Thoracic aorta (tissue), 2 donors: ENCODE results near the gene UNC13B. TPM values are rescaled to one million over a fixed set of nuclear protein-coding genes. Genes with fewer than 3 reads are reported as not detected.
"Not testable (repeated sequence)": the region's sequence is repeated elsewhere in the genome, so short reads cannot be mapped to it uniquely, and the experiment has no call there.

Experiments used
- ATAC-seq: fragments of 150-250 bp; one replicate; pipeline ENCODE4 v1.8.0; 2017; ENCODE audit warnings: low read depth; ENCODE audit not compliant: insufficient number of reproducible peaks, low FRiP score
- DNase-seq: peaks from one replicate; pipeline ENCODE4 v3.0.0-alpha.2; 2020; ENCODE audit warnings: low spot score
- H3K27ac ChIP-seq, 2 donors: fragments of 200-600 bp; sonication (generic); 1 replicate in 1 of 2; 2 replicates in 1 of 2; pipeline ENCODE4 v1.5.1; 2016; ENCODE audit warnings: mild to moderate bottlenecking in 2 of 2, moderate library complexity in 2 of 2
- H3K27me3 ChIP-seq: fragments of 200-600 bp; sonication (generic); replicated peaks from 2 replicates; pipeline ENCODE4 v1.6.0; 2016; ENCODE audit warnings: mild to moderate bottlenecking; ENCODE audit not compliant: insufficient read depth
- H3K36me3 ChIP-seq: fragments of 200-600 bp; sonication (generic); one replicate; pipeline ENCODE4 v1.5.1; 2016
- H3K4me1 ChIP-seq, 2 donors: fragments of 200-600 bp; sonication (generic); 1 replicate in 1 of 2; 2 replicates in 1 of 2; pipeline versions ENCODE4 v1.5.1 to v1.6.0; 2016; ENCODE audit warnings: low read depth in 2 of 2, mild to moderate bottlenecking in 1 of 2; ENCODE audit not compliant: control insufficient read depth in 1 of 2
- H3K4me3 ChIP-seq: fragments of 200-600 bp; sonication (generic); 2 replicates; pipeline ENCODE4 v1.5.1; 2016; ENCODE audit warnings: mild to moderate bottlenecking
- H3K9me3 ChIP-seq: fragments of 200-600 bp; sonication (generic); 2 replicates; pipeline ENCODE4 v1.5.1; 2016
- total RNA-seq, 2 donors: library from RNA; depleted of rRNA; stranded (reverse); fragments of >200 nt; gene quantifications; one replicate each; pipeline versions ENCODE4 v1.1.0 to v1.2.3, GENCODE V29; 2016
- TF ChIP-seq, protein P1 (sequence below): fragments of 200-600 bp; sonication (generic); IDR thresholded peaks from one replicate; pipeline ENCODE4 v1.5.1; 2019; ENCODE audit warnings: antibody characterized with exemption

UNC13B gene
- total RNA-seq, 2 donors from 2014 or later = 38.1 to 47.4 TPM

DNA sequence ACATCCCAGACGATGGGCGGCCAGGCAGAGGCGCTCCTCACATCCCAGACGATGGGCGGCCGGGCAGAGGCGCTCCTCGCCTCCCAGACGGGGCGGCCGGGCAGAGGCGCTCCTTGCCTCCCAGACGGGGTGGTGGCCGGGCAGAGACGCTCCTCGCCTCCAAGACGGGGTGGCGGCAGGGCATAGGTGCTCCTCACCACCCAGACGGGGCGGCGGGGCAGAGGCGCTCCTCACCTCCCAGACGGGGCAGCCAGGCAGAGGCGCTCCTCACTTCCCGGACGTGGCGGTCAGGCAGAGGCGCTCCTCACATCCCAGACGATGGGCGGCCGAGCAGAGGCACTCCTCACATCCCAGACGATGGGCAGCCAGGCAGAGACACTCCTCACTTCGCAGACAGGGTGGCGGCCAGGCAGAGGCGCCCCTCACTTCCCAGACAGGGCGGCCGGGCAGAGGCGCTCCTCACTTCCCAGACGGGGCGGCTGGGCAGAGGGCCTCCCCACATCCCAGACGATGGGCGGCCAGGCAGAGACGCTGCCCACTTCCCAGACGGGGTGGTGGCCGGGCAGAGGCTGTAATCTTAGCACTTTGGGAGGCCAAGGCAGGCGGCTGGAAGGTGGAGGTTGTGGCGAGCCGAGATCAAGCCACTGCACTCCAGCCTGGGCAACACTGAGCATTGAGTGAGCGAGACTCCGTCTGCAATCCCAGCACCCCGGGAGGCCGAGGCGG is 22.1 kb downstream of the UNC13B start:
- not testable (repeated sequence) for H3K4me1 ChIP-seq, H3K27me3 ChIP-seq, ATAC-seq, H3K4me3 ChIP-seq, H3K27ac ChIP-seq, DNase-seq, H3K36me3 ChIP-seq, H3K9me3 ChIP-seq

GRCh38 chr9:35186524-35186923 is 24.7 kb downstream of the UNC13B start:
- Histone ChIP-seq H3K36me3 (no peaks in the 10 kb centered on the region), H3K27ac (no peak overlapping the region), H3K4me1 (no peaks in the 10 kb centered on the region), H3K27me3 (no peaks in the 10 kb centered on the region), H3K9me3 (no peaks in the 10 kb centered on the region), H3K4me3 (no peak overlapping the region)
- TF ChIP-seq, protein P1, sequence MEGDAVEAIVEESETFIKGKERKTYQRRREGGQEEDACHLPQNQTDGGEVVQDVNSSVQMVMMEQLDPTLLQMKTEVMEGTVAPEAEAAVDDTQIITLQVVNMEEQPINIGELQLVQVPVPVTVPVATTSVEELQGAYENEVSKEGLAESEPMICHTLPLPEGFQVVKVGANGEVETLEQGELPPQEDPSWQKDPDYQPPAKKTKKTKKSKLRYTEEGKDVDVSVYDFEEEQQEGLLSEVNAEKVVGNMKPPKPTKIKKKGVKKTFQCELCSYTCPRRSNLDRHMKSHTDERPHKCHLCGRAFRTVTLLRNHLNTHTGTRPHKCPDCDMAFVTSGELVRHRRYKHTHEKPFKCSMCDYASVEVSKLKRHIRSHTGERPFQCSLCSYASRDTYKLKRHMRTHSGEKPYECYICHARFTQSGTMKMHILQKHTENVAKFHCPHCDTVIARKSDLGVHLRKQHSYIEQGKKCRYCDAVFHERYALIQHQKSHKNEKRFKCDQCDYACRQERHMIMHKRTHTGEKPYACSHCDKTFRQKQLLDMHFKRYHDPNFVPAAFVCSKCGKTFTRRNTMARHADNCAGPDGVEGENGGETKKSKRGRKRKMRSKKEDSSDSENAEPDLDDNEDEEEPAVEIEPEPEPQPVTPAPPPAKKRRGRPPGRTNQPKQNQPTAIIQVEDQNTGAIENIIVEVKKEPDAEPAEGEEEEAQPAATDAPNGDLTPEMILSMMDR = no peak
- no peak for DNase-seq
- ATAC-seq = no peak

DNA sequence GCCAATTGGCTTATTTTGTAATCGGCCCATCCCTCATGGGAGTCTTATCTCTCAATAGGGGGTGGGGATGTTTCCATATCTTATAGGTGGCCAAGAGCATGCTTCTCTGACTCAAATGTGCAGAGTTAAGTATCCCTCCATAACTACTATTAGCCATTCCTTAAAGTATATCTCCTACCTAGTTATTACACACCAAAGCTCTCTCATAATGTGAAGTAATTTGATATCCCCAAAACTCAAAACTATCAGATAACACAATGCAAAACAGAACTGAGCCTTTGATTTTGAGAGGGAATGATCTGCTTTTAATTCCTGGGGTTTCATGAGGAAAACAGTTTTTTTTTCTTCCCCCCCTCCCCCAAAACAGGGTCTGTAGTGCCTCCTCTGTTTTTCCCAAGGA is 28.4 kb downstream of the UNC13B start:
- TF ChIP-seq, protein P1 = no peak
- Histone ChIP-seq H3K27me3 (no peaks in the 10 kb centered on the region), H3K36me3 (no peaks in the 10 kb centered on the region), H3K4me3 (no peak overlapping the region), H3K27ac (no peak overlapping the region), H3K4me1 (peaks cover 0 to 3% of the 10 kb centered on the region in 2 donors), H3K9me3 (peaks cover 9% of the 10 kb centered on the region)
- DNase-seq (no peak), ATAC-seq (no peak)

- Histone ChIP-seq H3K4me1 (peaks cover 0 to 9% of the 10 kb centered on the region in 2 donors), H3K27ac (no peak overlapping the region), H3K9me3 (peaks cover 9% of the 10 kb centered on the region), H3K36me3 (no peaks in the 10 kb centered on the region), H3K27me3 (no peaks in the 10 kb centered on the region), H3K4me3 (no peak overlapping the region)
- no peak for DNase-seq
- TF ChIP-seq, protein P1 = no peak
- no peak for ATAC-seq
These were observed 29.3 kb downstream of the UNC13B start for GRCh38 chr9:35191105-35191504.

GRCh38 chr9:35193762-35194161 is 32.0 kb downstream of the UNC13B start:
- no peak for ATAC-seq

More at GRCh38 chr9:35193762-35194161, 32.0 kb downstream of the UNC13B start:
- TF ChIP-seq, protein P1 = no peak
- Histone ChIP-seq H3K27me3 (no peaks in the 10 kb centered on the region), H3K9me3 (peaks cover 9% of the 10 kb centered on the region), H3K36me3 (no peaks in the 10 kb centered on the region), H3K4me1 (peaks cover 0 to 9% of the 10 kb centered on the region in 2 donors), H3K4me3 (no peak overlapping the region), H3K27ac (no peak overlapping the region)
- DNase-seq = no peak
